Measurements from ENCODE around the gene ITPKA. TPM values are rescaled to one million over a fixed set of nuclear protein-coding genes. Genes with fewer than 3 reads are reported as not detected.

The ITPKA gene
- total and polyA plus RNA-seq, 2 of the 13 experiments (the other 11 are each of a cell fraction or from before 2014, with no cell fraction given): 13.2 to 41.3 TPM

DNA sequence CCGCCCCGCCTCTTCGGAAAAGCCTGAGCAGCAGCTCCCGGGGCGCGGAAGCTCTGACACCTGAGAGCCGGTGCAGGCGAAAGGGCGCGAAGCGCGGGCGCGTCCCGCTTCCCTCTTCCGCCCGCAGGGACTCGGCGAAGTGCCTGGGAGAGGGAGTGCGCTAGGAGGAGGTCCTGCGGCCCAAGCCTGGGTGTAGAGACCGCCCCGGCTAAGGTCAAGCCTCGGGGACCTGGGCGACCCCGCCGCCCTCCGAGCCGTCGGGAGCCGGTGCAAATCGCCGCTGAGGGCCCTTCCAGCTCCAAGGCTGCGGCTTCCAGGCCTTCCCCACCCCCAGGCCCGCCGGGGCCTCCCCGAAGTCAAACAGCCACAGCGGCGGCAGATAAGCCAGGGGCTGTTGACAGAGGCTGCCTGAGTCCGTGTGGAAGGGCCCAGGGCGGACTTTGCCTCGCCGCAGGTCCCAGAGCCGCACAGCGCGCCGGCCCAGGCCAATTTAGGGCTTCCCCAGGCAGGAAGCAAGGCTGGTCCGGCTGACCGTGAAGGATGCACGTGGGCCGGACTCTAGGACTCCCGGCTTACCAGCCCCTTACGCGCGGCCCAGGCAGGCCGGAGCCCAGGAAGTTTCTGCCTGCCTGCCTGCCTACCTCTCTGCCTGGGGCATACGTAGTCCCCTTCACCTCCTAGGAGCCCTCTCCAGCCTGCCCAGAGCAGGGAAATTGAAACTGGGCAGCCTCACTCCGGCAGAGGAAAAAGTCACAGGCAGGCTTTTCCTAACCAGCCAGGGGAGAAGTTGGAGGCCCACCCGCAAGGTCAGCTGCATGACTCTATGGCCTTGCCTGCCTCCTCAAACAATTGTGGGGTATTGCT lies 2.3 kb downstream of the ITPKA start (continued):
- TF ChIP-seq ZNF431 (CRISPR knock-in tag; IDR thresholded peaks at IDR 0.05; ENCODE audit: borderline replicate concordance, low read depth) (peak; percentile 66; the same call in 1 of the 2 replicates), JDP2 (CRISPR knock-in tag; IDR thresholded peaks at IDR 0.05; ENCODE audit: borderline replicate concordance) (no peak), ATF1 (CRISPR knock-in tag; IDR thresholded peaks at IDR 0.05) (no peak), POLR2A (IDR thresholded peaks at IDR 0.05; ENCODE audit: insufficient read depth in 1 of 2, low read depth in 2 of 2, low read length in 2 of 2) (peak in 1 of 2 experiments; percentile 71; a peak in 1 of 4 replicates), TAF1 (CRISPR knock-in tag; IDR thresholded peaks at IDR 0.05) (peak; percentile 72; the same call in 1 of the 2 replicates), ARID2 (CRISPR knock-in tag; IDR thresholded peaks at IDR 0.05; ENCODE audit: borderline replicate concordance) (peak; percentile 73; the same call in 1 of the 2 replicates), ASH2L (IDR thresholded peaks at IDR 0.05; ENCODE audit: insufficient read length, low read depth, low read length) (peak; percentile 61), SNAI1 (CRISPR knock-in tag; IDR thresholded peaks at IDR 0.05; ENCODE audit: borderline replicate concordance) (peak; percentile 89), CAMTA2 (CRISPR knock-in tag; IDR thresholded peaks at IDR 0.05; ENCODE audit: borderline replicate concordance) (0 out of 2 replicates have a peak, but pooled peaks have one; percentile 49), ZNF598 (CRISPR knock-in tag; IDR thresholded peaks at IDR 0.05; ENCODE audit: borderline replicate concordance) (peak; percentile 93; the same call in 1 of the 2 replicates), ZNF224 (CRISPR knock-in tag; IDR thresholded peaks at IDR 0.05) (peak; percentile 85; the same call in 1 of the 2 replicates), CBFB (CRISPR knock-in tag; IDR thresholded peaks at IDR 0.05) (no peak; the same call in 1 of the 2 replicates), RXRB (CRISPR knock-in tag; IDR thresholded peaks at IDR 0.05; ENCODE audit: borderline replicate concordance) (peak; percentile 62; the same call in 1 of the 2 replicates), NAIF1 (CRISPR knock-in tag; IDR thresholded peaks at IDR 0.05; ENCODE audit: borderline replicate concordance) (peak; percentile 28; the same call in 1 of the 2 replicates), SMC3 (IDR thresholded peaks at IDR 0.05; ENCODE audit: low read length) (no peak; the same call in 1 of the 2 replicates), FOXK1 (CRISPR knock-in tag; IDR thresholded peaks at IDR 0.05; ENCODE audit: borderline replicate concordance, low read depth) (peak; percentile 83; the same call in 1 of the 2 replicates), RARG (CRISPR knock-in tag; IDR thresholded peaks at IDR 0.05; ENCODE audit: low read depth) (no peak), ZNF546 (CRISPR knock-in tag; conservative IDR thresholded peaks at IDR 0.05) (no peak), GABPB1 (CRISPR knock-in tag; IDR thresholded peaks at IDR 0.05) (peak; percentile 82; the same call in 1 of the 2 replicates), MIER2 (CRISPR knock-in tag; IDR thresholded peaks at IDR 0.05) (no peak)
- TF ChIP-seq, protein P1, sequence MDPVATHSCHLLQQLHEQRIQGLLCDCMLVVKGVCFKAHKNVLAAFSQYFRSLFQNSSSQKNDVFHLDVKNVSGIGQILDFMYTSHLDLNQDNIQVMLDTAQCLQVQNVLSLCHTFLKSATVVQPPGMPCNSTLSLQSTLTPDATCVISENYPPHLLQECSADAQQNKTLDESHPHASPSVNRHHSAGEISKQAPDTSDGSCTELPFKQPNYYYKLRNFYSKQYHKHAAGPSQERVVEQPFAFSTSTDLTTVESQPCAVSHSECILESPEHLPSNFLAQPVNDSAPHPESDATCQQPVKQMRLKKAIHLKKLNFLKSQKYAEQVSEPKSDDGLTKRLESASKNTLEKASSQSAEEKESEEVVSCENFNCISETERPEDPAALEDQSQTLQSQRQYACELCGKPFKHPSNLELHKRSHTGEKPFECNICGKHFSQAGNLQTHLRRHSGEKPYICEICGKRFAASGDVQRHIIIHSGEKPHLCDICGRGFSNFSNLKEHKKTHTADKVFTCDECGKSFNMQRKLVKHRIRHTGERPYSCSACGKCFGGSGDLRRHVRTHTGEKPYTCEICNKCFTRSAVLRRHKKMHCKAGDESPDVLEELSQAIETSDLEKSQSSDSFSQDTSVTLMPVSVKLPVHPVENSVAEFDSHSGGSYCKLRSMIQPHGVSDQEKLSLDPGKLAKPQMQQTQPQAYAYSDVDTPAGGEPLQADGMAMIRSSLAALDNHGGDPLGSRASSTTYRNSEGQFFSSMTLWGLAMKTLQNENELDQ (CRISPR knock-in tag; IDR thresholded peaks at IDR 0.05; ENCODE audit: borderline replicate concordance): no peak
- TF ChIP-seq, protein P2, sequence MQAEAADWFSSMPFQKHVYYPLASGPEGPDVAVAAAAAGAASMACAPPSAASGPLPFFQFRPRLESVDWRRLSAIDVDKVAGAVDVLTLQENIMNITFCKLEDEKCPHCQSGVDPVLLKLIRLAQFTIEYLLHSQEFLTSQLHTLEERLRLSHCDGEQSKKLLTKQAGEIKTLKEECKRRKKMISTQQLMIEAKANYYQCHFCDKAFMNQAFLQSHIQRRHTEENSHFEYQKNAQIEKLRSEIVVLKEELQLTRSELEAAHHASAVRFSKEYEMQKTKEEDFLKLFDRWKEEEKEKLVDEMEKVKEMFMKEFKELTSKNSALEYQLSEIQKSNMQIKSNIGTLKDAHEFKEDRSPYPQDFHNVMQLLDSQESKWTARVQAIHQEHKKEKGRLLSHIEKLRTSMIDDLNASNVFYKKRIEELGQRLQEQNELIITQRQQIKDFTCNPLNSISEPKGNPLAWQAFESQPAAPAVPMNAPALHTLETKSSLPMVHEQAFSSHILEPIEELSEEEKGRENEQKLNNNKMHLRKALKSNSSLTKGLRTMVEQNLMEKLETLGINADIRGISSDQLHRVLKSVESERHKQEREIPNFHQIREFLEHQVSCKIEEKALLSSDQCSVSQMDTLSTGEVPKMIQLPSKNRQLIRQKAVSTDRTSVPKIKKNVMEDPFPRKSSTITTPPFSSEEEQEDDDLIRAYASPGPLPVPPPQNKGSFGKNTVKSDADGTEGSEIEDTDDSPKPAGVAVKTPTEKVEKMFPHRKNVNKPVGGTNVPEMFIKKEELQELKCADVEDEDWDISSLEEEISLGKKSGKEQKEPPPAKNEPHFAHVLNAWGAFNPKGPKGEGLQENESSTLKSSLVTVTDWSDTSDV (CRISPR knock-in tag; IDR thresholded peaks at IDR 0.05): peak; percentile 97
- TF ChIP-seq, protein P3, sequence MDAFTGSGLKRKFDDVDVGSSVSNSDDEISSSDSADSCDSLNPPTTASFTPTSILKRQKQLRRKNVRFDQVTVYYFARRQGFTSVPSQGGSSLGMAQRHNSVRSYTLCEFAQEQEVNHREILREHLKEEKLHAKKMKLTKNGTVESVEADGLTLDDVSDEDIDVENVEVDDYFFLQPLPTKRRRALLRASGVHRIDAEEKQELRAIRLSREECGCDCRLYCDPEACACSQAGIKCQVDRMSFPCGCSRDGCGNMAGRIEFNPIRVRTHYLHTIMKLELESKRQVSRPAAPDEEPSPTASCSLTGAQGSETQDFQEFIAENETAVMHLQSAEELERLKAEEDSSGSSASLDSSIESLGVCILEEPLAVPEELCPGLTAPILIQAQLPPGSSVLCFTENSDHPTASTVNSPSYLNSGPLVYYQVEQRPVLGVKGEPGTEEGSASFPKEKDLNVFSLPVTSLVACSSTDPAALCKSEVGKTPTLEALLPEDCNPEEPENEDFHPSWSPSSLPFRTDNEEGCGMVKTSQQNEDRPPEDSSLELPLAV (CRISPR knock-in tag; conservative IDR thresholded peaks at IDR 0.05; ENCODE audit: low read depth): no peak
